NCI-H524 treated with DMSO at 0.1 percent for 48 hours (cell line): ENCODE measurements around the gene ADH7.
"Not testable (repeated sequence)": the region's sequence is repeated elsewhere in the genome, so short reads cannot be mapped to it uniquely, and the experiment has no call there.

ENCODE experiments used
- DNase-seq: peaks from one replicate; lab custom pipeline; 2025; lab: John Stamatoyannopoulos, UW

ADH7 gene

GRCh38 chr4:99379571-99379970 lies 55.6 kb downstream of the ADH7 start:
- DNase-seq = no peak

DNA sequence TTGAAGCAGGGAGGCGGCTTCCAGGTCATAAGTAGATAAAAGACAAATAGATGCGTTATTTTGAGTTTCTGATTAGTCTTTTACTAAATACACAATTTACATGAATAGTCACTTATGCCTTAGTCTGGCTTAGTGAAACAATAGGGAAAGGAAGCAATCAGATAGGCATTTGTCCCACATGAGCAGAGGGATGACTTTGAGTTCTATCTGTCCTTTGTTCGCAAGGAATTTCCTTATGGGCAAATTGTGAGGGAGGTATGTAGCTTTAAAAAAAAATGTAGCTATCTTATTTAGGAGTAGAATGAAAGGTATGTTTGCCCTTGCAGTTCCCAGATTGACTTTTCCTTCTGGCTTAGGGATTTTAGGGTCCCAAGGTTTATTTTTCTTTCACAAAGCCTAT lies 56.3 kb downstream of the ADH7 start:
- no peak for DNase-seq

GRCh38 chr4:99377341-99377740 lies 57.8 kb downstream of the ADH7 start:
- DNase-seq = not testable (repeated sequence)

GRCh38 chr4:99372464-99372863 lies 62.7 kb downstream of the ADH7 start:
- not testable (repeated sequence) for DNase-seq

DNA sequence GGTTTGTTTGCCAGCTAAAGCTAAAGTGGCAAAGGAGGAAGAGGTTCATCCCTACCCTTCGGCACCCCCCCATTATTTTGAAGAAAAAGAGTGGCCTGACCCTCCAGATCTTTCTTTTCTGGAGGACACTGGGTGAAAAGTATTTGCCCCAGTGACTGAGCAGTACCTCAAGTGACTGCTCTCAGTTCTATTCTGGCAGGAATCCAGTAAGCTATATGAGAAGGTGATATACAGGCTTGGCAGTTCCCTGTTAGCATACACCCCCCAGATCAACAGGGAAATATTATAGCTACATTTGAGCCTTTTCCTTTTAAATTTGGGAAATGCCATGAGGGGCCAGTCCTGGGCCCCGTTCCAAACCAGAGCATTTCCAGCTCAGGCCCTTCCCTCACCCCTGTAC lies 67.3 kb downstream of the ADH7 start:
- not testable (repeated sequence) for DNase-seq

DNA sequence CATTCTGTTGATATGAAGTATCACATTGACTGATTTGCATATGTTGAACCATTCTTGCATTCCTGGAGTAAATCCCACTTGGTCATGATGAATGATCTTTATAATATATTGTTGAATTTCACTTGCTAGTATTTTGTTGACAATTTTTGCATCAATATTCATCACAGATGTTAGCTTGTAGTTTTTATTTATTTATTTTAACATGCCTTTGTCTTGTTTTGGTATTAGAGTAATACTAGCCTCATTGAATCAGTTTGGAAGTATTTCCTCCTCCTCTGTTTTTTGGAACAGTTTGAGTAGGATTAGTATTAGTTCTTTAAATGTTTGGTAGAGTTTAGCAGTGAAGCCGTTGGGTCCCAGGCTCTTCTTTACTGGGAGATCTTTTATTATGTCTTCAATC lies 68.7 kb downstream of the ADH7 start:
- DNase-seq = no peak

DNA sequence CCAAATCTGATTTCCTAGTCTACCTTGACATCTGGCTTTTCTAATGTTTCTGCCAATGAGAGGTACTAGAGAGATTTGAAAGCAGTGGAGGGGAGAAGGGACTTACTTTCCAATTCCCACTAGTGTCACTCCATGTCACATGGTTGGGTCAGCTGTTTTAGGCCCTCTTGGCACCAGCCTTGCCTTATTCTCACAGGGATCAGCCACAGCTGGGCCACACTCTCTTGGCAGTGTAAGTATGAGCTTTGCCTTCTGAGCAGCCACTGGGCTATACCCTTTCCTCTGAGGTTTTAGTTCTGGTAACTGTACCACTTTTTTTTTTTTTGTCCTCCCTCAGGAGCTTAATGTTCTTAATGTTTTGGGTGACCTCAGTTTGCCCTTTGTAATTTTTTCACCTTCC lies 72.4 kb downstream of the ADH7 start:
- DNase-seq = peak; percentile 35
